ENCODE measurements around the gene PIK3AP1. TPM values are rescaled to one million over a fixed set of nuclear protein-coding genes. Genes with fewer than 3 reads are reported as not detected.

The PIK3AP1 gene
- total RNA-seq, 1 experiment from 2014 or later, result 4.3 TPM

DNA sequence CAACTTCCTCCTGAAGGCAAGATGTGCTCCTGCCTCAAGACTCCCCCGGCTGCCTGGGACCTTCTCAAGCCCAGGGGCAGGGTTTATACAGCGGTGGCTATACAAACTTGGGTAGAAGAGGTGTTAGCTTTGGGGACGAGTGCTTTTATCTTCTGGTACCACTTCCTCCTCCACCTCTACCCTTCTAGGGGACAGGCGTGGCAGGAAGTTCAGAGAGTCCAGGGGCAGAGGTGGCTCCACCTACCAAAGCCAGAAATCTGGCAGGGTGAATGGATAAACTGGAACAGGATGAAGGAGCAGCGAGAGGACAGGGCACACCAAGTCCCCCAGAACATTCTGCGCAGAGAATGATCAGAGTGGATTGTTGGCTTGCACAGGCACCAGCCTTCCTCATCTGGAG lies 109.5 kb downstream of the PIK3AP1 start (continued):
- TF ChIP-seq, protein P1, sequence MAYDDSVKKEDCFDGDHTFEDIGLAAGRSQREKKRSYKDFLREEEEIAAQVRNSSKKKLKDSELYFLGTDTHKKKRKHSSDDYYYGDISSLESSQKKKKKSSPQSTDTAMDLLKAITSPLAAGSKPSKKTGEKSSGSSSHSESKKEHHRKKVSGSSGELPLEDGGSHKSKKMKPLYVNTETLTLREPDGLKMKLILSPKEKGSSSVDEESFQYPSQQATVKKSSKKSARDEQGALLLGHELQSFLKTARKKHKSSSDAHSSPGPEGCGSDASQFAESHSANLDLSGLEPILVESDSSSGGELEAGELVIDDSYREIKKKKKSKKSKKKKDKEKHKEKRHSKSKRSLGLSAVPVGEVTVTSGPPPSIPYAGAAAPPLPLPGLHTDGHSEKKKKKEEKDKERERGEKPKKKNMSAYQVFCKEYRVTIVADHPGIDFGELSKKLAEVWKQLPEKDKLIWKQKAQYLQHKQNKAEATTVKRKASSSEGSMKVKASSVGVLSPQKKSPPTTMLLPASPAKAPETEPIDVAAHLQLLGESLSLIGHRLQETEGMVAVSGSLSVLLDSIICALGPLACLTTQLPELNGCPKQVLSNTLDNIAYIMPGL (CRISPR knock-in tag; IDR thresholded peaks at IDR 0.05), result no peak
- TF ChIP-seq, protein P2, sequence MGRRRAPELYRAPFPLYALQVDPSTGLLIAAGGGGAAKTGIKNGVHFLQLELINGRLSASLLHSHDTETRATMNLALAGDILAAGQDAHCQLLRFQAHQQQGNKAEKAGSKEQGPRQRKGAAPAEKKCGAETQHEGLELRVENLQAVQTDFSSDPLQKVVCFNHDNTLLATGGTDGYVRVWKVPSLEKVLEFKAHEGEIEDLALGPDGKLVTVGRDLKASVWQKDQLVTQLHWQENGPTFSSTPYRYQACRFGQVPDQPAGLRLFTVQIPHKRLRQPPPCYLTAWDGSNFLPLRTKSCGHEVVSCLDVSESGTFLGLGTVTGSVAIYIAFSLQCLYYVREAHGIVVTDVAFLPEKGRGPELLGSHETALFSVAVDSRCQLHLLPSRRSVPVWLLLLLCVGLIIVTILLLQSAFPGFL (CRISPR knock-in tag; IDR thresholded peaks at IDR 0.05; ENCODE audit: borderline replicate concordance), result no peak

DNA sequence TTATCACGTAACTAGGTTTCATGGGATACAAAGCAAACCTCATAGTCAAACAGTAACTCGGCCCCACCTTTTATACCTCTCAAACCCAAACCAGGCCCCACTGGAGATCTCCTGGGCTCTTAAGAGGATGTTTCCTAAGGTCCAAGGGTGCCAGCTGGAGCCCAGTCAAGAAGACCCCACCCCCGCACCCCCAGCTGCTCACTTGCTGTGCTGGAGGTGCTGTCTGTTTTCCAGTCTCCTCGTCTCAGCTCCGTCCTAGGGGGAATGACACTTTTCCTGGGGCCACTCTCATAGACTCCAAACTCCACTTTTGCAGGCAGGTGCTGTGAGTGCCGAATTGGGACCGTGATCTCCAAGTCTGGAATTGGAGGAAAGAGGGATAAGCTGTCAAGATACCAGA lies 110.8 kb downstream of the PIK3AP1 start:
- Mint-ChIP-seq H3K27ac (no peak overlapping the region), H3K4me1 (peaks cover 7% of the 10 kb centered on the region; the same call in 1 of the 2 replicates), H3K4me3 (no peak overlapping the region), H3K36me3 (no peaks in the 10 kb centered on the region), H3K9me3 (no peaks in the 10 kb centered on the region), H3K27me3 (ENCODE audit: low read depth) (no peaks in the 10 kb centered on the region)
- TF ChIP-seq, protein P2 (CRISPR knock-in tag; IDR thresholded peaks at IDR 0.05; ENCODE audit: borderline replicate concordance), result no peak
- no peak for TF ChIP-seq SMAD3 (CRISPR knock-in tag; IDR thresholded peaks at IDR 0.05; ENCODE audit: borderline replicate concordance)
- TF ChIP-seq, protein P3, sequence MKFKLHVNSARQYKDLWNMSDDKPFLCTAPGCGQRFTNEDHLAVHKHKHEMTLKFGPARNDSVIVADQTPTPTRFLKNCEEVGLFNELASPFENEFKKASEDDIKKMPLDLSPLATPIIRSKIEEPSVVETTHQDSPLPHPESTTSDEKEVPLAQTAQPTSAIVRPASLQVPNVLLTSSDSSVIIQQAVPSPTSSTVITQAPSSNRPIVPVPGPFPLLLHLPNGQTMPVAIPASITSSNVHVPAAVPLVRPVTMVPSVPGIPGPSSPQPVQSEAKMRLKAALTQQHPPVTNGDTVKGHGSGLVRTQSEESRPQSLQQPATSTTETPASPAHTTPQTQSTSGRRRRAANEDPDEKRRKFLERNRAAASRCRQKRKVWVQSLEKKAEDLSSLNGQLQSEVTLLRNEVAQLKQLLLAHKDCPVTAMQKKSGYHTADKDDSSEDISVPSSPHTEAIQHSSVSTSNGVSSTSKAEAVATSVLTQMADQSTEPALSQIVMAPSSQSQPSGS (CRISPR knock-in tag; IDR thresholded peaks at IDR 0.05; ENCODE audit: borderline replicate concordance, low read depth), result no peak
- no peak for TF ChIP-seq FOXP1 (CRISPR knock-in tag; IDR thresholded peaks at IDR 0.05; ENCODE audit: borderline replicate concordance)
- no peak for TF ChIP-seq OVOL2 (CRISPR knock-in tag; IDR thresholded peaks at IDR 0.05; ENCODE audit: borderline replicate concordance)
- TF ChIP-seq NFYB (CRISPR knock-in tag; conservative IDR thresholded peaks at IDR 0.05; ENCODE audit: low read depth), result no peak
- no peak for TF ChIP-seq FOXK1 (CRISPR knock-in tag; IDR thresholded peaks at IDR 0.05)
- TF ChIP-seq ZNF396 (CRISPR knock-in tag; IDR thresholded peaks at IDR 0.05; ENCODE audit: borderline replicate concordance), result no peak
- TF ChIP-seq HMGA2 (CRISPR knock-in tag; IDR thresholded peaks at IDR 0.05), result no peak
- TF ChIP-seq ZNF121 (CRISPR knock-in tag; IDR thresholded peaks at IDR 0.05), result no peak
- TF ChIP-seq GABPB1 (CRISPR knock-in tag; IDR thresholded peaks at IDR 0.05), result no peak
- TF ChIP-seq TP53 (CRISPR knock-in tag; IDR thresholded peaks at IDR 0.05), result no peak
- no peak for TF ChIP-seq ZNF219 (CRISPR knock-in tag; IDR thresholded peaks at IDR 0.05; ENCODE audit: borderline replicate concordance)
- no peak for TF ChIP-seq ETV6 (CRISPR knock-in tag; IDR thresholded peaks at IDR 0.05)
- DNase-seq (ENCODE audit: low spot score) (no peak), ATAC-seq (no peak)
- CTCF ChIA-PET, result interaction anchor here (2.0 kb wide), 1 partner anchor 416 kb away, joined by 6 read pairs; no protein-coding TSS in a partner anchor
- POLR2A ChIA-PET, result no interaction called here

DNA sequence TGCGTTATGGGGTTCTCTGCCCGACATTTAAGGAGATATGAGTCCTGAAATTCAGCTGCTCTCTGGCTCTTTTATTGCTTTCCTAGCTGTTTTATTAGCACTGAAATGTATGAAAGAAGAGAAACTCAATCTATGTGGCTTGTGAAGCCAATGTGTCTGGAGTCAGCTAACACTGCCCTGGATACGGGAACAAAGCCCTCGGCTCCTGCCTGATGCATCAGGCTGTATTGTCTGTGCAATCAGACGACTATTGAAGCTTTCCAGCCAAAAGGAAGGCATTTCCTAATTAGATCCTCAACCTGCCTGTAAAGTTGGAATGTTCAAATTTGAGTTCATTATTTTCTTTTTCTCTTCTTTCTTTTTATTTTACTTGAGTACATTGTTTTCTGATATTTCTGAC lies 111.5 kb downstream of the PIK3AP1 start:
- POLR2A ChIA-PET, result no interaction called here
- no peaks in the 10 kb centered on the region for H3K36me3 Mint-ChIP-seq

More for the DNA sequence above, 111.5 kb downstream of the PIK3AP1 start:
- Mint-ChIP-seq H3K4me3 (no peak overlapping the region), H3K4me1 (peaks cover 7% of the 10 kb centered on the region; the same call in 1 of the 2 replicates), H3K9me3 (no peaks in the 10 kb centered on the region), H3K27me3 (ENCODE audit: low read depth) (no peaks in the 10 kb centered on the region), H3K27ac (no peak overlapping the region)
- ATAC-seq (no peak), DNase-seq (ENCODE audit: low spot score) (no peak)
- CTCF ChIA-PET, result interaction anchor here (0.8 to 2.0 kb wide), 2 partner anchors 417 to 588 kb away, joined by 3 to 6 read pairs; no protein-coding TSS in a partner anchor
- no peak for TF ChIP-seq IRF2 (CRISPR knock-in tag; IDR thresholded peaks at IDR 0.05; ENCODE audit: borderline replicate concordance, low read depth)
- no peak for TF ChIP-seq NFE2L1 (CRISPR knock-in tag; IDR thresholded peaks at IDR 0.05)
- TF ChIP-seq, protein P4, sequence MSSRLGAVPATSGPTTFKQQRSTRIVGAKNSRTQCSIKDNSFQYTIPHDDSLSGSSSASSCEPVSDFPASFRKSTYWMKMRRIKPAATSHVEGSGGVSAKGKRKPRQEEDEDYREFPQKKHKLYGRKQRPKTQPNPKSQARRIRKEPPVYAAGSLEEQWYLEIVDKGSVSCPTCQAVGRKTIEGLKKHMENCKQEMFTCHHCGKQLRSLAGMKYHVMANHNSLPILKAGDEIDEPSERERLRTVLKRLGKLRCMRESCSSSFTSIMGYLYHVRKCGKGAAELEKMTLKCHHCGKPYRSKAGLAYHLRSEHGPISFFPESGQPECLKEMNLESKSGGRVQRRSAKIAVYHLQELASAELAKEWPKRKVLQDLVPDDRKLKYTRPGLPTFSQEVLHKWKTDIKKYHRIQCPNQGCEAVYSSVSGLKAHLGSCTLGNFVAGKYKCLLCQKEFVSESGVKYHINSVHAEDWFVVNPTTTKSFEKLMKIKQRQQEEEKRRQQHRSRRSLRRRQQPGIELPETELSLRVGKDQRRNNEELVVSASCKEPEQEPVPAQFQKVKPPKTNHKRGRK (CRISPR knock-in tag; IDR thresholded peaks at IDR 0.05; ENCODE audit: borderline replicate concordance), result no peak
- TF ChIP-seq, protein P5, sequence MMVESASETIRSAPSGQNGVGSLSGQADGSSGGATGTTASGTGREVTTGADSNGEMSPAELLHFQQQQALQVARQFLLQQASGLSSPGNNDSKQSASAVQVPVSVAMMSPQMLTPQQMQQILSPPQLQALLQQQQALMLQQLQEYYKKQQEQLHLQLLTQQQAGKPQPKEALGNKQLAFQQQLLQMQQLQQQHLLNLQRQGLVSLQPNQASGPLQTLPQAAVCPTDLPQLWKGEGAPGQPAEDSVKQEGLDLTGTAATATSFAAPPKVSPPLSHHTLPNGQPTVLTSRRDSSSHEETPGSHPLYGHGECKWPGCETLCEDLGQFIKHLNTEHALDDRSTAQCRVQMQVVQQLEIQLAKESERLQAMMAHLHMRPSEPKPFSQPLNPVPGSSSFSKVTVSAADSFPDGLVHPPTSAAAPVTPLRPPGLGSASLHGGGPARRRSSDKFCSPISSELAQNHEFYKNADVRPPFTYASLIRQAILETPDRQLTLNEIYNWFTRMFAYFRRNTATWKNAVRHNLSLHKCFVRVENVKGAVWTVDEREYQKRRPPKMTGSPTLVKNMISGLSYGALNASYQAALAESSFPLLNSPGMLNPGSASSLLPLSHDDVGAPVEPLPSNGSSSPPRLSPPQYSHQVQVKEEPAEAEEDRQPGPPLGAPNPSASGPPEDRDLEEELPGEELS (CRISPR knock-in tag; IDR thresholded peaks at IDR 0.05), result no peak
- TF ChIP-seq ZNF317 (CRISPR knock-in tag; IDR thresholded peaks at IDR 0.05; ENCODE audit: borderline replicate concordance, low read depth), result no peak
- TF ChIP-seq ATF1 (CRISPR knock-in tag; IDR thresholded peaks at IDR 0.05), result no peak
- TF ChIP-seq PRRX2 (CRISPR knock-in tag; IDR thresholded peaks at IDR 0.05), result no peak
